GDM1 (cell line): ENCODE measurements around the gene USP37.
"Not testable (repeated sequence)": the region's sequence is repeated elsewhere in the genome, so short reads cannot be mapped to it uniquely, and the experiment has no call there.

ENCODE experiments used
- DNase-seq: peaks from one replicate; lab custom pipeline; 2025; lab: John Stamatoyannopoulos, UW

The USP37 gene

GRCh38 chr2:218555527-218555926, 12.6 kb downstream of the USP37 start:
- no peak for DNase-seq

DNA sequence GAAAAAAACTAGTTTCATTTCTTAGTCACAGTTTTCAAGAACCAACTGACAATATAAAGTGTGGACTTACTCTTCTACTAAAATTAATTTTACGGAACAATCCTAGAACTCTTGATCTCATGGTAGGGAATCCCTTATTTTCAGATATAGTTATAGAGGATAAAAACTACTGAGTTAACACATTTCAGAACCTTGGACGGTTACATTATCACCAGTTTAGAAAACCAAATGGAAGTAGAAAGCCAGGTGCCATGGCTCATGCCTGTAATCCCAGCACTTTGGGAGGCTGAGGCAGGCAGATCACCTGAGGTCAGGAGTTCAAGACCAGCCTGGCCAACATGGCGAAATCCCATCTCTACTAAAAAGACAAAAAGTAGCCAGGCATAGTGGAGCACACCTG, 13.9 kb downstream of the USP37 start:
- not testable (repeated sequence) for DNase-seq

GRCh38 chr2:218547978-218548377, 20.2 kb downstream of the USP37 start:
- no peak for DNase-seq

- DNase-seq, result no peak
Observed at GRCh38 chr2:218547511-218547910, 20.6 kb downstream of the USP37 start.

- no peak for DNase-seq
Observed at GRCh38 chr2:218546012-218546411, 22.1 kb downstream of the USP37 start.

DNA sequence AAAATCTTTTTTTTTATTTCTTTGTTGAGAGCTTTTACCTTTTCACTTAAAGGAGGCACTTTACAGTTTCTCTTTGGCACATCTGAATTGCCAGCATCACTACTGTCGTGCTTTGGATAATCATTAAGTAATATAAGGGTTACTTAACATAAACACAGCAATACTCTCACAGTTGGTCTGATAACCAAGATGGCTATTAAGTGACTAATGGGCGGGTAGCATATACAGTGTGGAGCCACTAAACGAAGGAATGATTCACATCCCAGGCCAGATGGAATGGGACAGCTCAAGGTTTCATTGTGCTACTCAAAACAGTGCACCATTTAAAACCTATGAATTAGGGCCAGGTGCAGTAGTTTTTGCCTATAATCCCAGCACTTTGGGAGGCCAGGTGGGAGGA, 28.1 kb downstream of the USP37 start:
- no peak for DNase-seq

DNA sequence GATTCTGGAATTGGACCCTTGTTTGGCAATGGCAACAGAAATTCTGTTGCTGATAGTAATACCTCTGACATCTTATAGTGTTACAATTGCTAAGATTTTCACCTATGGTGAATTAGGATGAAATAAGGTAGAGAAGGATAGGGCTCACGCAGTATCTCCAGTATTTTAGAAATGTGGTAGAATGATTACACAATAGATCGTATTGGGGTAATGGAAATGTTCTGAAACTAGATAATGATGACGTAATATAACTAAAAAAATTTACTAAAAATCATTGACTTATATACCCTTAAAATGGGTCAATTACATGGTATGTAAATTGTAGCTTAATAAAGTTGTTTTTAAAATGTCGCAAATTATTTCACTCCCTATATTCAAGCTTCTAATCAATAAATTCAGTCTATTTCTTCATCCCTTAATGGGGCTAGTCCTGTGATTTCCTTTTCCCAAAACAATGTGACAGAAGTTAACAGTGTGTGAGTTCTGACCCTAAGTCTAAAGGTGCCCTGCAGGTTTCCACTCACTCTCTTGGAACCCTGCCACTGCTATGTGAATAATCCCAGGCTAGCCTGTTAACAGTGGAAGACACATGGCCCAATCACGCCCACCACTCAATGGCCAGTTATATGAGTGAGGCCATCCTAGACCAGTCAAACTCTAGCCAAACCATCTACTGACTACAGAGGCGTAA, 31.2 kb downstream of the USP37 start:
- DNase-seq, result no peak

DNA sequence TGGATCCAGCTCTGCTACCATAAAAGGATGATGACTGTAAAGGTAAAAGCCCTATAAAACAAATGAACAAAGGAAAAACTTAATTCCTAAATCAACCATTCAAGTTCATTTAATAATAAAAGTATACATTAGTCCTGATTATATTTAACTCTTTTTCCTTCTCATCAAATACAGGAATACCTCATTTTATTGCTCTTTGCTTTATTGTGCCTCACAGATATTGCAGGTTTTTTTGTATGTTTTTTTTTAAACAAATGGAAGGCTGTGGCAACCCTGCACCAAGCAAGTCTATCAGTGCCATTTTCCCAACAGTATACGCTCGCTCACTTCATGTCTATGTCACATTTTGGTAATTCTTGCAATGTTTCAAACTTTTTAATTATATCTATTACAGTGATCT, 38.2 kb downstream of the USP37 start:
- DNase-seq, result no peak

- DNase-seq, result not testable (repeated sequence)
Observed at GRCh38 chr2:218528409-218528808, 39.7 kb downstream of the USP37 start.

DNA sequence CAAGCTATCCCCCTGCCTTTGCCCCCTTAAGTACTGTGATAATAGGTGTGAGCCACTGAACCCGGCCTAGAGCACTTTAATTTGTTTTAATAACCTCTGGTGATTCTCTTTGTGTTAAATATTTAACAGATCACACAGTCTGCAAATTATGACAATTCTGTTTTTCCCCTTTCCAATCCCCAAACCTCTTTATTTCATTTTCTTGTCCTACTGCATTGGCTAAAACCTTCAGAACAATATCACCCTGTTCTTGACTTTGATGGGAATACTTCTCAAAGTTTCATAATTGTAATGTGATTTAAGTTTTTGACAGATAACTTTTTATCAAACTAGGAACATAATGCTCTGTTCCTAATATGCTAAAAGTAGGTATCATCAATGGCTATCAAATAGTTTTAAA, 44.5 kb downstream of the USP37 start:
- no peak for DNase-seq

- no peak for DNase-seq
Observed at GRCh38 chr2:218518876-218519275, 49.3 kb downstream of the USP37 start.

DNA sequence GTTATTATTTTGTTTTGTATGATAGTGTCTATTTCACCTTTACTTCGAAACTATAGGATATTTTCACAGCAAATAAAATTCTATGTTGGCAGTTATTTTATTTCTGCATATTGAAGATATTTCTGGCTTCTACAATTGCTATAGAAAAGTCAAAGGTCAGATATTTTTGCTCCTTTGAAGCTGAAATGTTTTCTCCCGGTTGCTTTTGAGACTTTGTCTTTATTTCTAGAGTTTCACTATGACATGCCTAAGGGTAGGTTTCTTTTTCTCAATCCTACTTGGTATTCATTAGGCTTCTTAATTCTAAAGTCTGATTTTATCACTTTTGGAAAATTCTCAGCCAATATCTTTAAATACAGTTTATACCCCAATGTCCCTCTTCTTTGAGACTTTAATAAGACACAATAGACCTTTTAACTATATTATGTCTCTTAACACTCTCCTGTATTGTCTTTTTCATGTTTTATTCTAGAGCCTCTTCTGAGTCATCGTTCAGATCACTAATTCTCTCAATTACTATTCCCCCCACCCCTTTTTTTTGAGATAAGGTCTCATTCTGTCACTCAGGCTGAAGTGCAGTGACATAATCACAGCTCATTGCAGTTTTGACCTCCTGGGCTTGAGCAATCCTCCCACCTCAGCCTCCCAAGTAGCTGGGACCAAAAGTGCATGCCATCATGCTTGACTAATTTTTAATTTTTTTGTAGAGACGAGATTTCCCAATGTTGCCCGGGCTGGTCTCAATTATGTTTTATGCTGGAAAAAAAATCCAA, 50.5 kb downstream of the USP37 start:
- no peak for DNase-seq

DNA sequence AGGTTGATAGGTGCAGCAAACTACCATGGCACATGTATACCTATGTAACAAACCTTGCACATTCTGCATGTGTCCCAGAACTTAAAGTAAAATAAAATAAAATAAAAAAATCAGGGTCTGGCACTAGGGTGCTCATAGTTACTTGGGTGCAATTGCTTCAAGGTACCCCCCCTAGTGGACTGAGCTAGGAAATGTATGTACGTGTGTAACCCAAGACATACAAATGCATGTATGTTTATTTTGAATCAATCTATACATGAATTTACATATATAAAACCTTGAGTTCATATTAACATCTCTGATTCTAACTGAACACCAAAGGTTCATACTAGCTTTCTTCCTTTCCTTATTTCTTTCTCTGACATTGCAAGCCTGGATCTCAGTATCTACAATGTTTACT, 51.5 kb downstream of the USP37 start:
- no peak for DNase-seq

DNA sequence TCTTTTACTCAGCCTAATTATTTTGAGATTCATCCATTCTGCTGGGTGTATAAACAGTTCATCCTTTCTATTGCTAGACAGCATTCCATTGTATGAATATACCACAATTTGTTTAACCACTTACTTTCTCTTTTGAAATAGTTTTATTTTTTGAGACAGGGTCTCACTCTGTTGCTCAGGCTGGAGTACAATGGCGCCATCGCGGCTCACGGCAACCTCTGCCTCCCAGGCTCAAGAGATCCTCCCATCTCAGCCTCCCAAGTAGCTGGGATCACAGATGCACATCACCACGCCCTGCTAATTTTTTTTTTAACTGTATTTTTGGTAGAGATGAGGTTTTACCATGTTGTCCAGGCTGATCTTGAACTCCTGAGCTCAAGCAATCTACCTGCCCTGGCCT, 54.5 kb downstream of the USP37 start:
- no peak for DNase-seq

- DNase-seq, result no peak
Observed at GRCh38 chr2:218508299-218508698, 59.9 kb downstream of the USP37 start.

- DNase-seq, result no peak
Observed at GRCh38 chr2:218505754-218506371, 62.3 kb downstream of the USP37 start.

DNA sequence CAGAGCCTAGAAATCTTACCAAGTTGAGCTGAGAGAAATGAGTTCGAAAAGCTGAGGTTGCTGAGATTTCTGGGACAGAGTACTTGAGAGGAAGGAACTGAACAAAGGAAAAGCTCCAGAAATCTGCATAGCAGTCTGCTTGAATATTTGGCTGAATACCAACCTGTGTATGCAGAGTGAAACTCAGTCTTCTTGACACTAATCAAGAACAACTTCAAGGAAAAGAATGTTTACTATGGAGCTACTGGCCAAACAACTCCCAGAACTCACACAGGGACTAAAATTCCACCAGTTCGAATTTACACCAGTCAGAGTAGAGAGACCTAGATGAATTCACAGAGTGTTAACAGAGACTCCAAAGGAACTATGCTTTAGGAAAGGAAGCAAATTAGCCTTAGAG, 66.5 kb downstream of the USP37 start:
- DNase-seq, result no peak

- no peak for DNase-seq
Observed at GRCh38 chr2:218500501-218501060, 67.6 kb downstream of the USP37 start.

GRCh38 chr2:218485986-218486667, 82.0 kb downstream of the USP37 start:
- no peak for DNase-seq

- no peak for DNase-seq
Observed at GRCh38 chr2:218482651-218483050, 85.5 kb downstream of the USP37 start.

- no peak for DNase-seq
Observed at GRCh38 chr2:218479595-218479994, 88.6 kb downstream of the USP37 start.

DNA sequence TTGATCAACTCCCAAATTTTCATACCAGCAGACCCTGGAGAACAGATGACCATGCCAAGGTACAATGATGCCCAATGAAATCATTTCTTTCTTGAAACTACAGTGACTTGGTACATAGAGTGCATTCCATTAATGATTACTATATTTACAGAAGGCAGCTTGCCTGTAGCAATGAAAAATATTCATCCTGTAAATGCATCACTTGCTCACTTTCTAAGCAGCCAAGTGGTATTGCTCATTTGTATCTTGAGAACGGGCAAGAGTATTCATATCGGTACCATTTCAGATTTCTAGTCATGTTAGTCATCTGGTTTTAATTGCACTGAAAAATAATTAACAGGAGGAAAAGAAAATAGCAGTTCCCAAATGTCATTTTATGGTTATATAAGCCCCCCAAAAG, 89.6 kb downstream of the USP37 start:
- DNase-seq, result no peak
